Esophagus squamous epithelium (tissue), 4 donors: Measurements from ENCODE around the gene RNLS.

Experiments
- POLR2A ChIP-seq, 4 donors: fragments of 450-650 bp; IDR thresholded peaks; one replicate each; pipeline ENCODE4 v1.6.1; 2017; ENCODE audit warnings: antibody characterized with exemption in 4 of 4, mild to moderate bottlenecking in 4 of 4, moderate library complexity in 3 of 4
- TF ChIP-seq, protein P1 (sequence below), 6 experiments: fragments of 450-650 bp in 4 of 6; fragments of 200-600 bp in 2 of 6; sonication (generic) in 2 of 6; IDR thresholded peaks; one replicate each; pipeline ENCODE4 v1.5.1; 2016 to 2019; ENCODE audit warnings: antibody characterized with exemption in 6 of 6, mild to moderate bottlenecking in 4 of 6, moderate library complexity in 4 of 6

DNA sequence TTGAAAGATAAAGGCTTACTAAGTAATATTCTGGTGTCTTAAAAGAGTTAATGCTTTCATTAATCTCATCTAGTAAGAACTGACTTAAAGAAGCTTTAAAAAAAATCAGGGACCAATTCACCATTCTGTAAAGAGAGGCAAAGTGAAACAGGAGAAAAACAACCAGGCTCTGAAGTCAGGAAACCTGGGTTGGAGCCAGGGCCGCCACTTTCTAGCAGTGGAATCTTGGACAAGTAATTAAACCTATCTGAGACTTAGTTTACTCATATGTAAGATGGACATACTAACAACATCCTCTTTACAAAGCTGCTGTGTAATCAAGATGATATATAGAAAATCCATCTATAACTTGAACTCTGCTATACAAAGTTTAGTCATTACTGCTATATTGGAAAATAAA lies 154.1 kb downstream of the RNLS start:
- TF ChIP-seq, protein P1, sequence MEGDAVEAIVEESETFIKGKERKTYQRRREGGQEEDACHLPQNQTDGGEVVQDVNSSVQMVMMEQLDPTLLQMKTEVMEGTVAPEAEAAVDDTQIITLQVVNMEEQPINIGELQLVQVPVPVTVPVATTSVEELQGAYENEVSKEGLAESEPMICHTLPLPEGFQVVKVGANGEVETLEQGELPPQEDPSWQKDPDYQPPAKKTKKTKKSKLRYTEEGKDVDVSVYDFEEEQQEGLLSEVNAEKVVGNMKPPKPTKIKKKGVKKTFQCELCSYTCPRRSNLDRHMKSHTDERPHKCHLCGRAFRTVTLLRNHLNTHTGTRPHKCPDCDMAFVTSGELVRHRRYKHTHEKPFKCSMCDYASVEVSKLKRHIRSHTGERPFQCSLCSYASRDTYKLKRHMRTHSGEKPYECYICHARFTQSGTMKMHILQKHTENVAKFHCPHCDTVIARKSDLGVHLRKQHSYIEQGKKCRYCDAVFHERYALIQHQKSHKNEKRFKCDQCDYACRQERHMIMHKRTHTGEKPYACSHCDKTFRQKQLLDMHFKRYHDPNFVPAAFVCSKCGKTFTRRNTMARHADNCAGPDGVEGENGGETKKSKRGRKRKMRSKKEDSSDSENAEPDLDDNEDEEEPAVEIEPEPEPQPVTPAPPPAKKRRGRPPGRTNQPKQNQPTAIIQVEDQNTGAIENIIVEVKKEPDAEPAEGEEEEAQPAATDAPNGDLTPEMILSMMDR (IDR thresholded peaks at IDR 0.05) = no peak
- no peak for TF ChIP-seq POLR2A (IDR thresholded peaks at IDR 0.05)
